Measurements from ENCODE around the gene INSM1.

DNA sequence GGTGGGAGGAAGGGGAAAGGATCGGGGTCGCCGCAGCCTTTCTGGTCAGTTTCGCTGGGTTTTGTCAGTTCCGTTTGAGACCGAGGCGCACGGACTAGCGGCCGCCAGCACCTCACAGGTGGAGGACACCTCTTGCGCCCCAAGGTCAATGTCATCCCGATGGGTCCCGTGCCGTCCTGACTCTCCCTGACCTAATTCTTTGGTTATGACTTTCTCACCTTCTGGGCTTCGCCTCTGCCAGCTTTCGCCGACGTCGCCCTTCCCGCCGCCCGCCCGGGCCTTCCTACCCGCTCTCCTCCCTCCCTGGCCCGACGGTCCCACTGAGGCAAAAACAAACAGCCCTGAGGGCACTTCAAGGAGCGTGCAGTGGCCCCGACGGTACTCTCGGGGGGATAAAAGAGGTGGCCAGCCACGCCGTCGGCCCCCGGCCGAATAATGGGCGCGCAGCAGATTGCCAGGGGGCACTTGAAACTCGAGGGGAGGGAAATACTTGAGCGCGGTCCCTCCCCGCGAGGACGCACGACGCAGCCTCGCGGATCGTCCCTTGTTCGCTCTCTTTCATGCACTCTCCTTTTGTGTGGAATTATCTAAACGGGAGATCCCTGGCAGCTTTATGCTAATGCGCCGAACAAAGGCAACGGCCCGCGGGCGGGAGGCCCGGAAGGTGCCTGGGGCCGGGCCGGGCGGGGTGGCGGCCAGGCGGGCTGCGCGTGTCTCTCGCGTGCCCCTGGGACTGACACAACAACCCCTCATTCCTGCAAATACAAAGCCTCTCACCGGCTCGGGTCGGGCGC is 3.9 kb upstream of the INSM1 start:
- TF ChIP-seq EP300 (IDR thresholded peaks at IDR 0.05; ENCODE audit: borderline replicate concordance) (no peak), CREB1 (IDR thresholded peaks at IDR 0.05; ENCODE audit: low read depth) (no peak), NFIC (IDR thresholded peaks at IDR 0.05) (no peak), EGR1 (IDR thresholded peaks at IDR 0.05) (no peak), TAF1 (IDR thresholded peaks at IDR 0.05; ENCODE audit: low read depth) (no peak), YY1 (IDR thresholded peaks at IDR 0.05; ENCODE audit: low read depth) (no peak), CEBPB (IDR thresholded peaks at IDR 0.05) (no peak), RAD21 (IDR thresholded peaks at IDR 0.05; ENCODE audit: low read depth) (no peak), TEAD4 (IDR thresholded peaks at IDR 0.05) (no peak), FOXM1 (IDR thresholded peaks at IDR 0.05; ENCODE audit: borderline replicate concordance, low read depth) (no peak), TCF12 (IDR thresholded peaks at IDR 0.05; ENCODE audit: low read depth) (no peak)
- TF ChIP-seq, protein P1, sequence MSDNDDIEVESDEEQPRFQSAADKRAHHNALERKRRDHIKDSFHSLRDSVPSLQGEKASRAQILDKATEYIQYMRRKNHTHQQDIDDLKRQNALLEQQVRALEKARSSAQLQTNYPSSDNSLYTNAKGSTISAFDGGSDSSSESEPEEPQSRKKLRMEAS (IDR thresholded peaks at IDR 0.05) = no peak
- TF ChIP-seq, protein P2, sequence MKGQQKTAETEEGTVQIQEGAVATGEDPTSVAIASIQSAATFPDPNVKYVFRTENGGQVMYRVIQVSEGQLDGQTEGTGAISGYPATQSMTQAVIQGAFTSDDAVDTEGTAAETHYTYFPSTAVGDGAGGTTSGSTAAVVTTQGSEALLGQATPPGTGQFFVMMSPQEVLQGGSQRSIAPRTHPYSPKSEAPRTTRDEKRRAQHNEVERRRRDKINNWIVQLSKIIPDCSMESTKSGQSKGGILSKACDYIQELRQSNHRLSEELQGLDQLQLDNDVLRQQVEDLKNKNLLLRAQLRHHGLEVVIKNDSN (IDR thresholded peaks at IDR 0.05) = no peak
- TF ChIP-seq, protein P3, sequence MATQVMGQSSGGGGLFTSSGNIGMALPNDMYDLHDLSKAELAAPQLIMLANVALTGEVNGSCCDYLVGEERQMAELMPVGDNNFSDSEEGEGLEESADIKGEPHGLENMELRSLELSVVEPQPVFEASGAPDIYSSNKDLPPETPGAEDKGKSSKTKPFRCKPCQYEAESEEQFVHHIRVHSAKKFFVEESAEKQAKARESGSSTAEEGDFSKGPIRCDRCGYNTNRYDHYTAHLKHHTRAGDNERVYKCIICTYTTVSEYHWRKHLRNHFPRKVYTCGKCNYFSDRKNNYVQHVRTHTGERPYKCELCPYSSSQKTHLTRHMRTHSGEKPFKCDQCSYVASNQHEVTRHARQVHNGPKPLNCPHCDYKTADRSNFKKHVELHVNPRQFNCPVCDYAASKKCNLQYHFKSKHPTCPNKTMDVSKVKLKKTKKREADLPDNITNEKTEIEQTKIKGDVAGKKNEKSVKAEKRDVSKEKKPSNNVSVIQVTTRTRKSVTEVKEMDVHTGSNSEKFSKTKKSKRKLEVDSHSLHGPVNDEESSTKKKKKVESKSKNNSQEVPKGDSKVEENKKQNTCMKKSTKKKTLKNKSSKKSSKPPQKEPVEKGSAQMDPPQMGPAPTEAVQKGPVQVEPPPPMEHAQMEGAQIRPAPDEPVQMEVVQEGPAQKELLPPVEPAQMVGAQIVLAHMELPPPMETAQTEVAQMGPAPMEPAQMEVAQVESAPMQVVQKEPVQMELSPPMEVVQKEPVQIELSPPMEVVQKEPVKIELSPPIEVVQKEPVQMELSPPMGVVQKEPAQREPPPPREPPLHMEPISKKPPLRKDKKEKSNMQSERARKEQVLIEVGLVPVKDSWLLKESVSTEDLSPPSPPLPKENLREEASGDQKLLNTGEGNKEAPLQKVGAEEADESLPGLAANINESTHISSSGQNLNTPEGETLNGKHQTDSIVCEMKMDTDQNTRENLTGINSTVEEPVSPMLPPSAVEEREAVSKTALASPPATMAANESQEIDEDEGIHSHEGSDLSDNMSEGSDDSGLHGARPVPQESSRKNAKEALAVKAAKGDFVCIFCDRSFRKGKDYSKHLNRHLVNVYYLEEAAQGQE (IDR thresholded peaks at IDR 0.05; ENCODE audit: low read depth) = no peak

Measured in Ishikawa (cell line).